GM18526 (cell line): Measurements from ENCODE around the gene PILRA.

Source experiments
- POLR2A ChIP-seq: IDR thresholded peaks from 3 replicates; pipeline ENCODE4 v1.6.1; 2011; ENCODE audit not compliant: insufficient read length; ENCODE audit errors: extremely low read depth

The PILRA gene

DNA sequence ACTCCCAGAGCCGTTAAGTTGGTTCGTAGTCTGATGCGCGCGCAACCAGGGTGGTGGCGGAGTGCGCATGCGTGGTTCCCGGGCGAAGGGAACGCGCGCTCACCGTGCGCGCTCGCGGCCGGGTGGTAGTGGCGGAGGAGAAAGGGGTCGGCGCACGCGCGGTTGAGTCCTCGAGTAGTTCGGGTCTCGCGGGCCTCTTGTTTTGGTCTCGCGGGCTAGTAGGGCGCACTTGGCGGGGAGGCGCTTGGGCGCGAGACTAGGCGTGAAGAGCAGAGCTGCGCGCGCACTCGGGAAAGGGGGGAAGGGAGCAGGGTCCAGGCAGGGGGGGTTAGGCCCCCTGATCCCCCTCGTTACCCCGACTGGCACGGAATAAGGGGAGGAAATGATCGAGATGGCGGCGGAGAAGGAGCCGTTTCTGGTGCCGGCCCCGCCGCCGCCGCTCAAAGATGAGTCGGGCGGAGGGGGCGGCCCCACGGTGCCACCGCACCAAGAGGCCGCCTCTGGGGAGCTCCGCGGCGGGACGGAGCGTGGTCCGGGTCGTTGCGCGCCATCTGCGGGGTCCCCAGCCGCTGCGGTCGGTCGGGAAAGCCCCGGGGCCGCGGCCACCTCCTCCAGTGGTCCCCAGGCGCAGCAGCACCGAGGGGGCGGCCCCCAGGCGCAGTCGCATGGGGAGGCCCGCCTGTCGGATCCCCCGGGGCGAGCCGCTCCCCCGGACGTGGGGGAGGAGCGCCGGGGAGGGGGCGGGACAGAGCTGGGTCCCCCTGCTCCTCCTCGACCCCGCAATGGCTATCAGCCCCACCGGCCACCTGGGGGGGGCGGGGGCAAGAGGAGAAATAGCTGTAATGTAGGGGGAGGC, 56.6 kb downstream of the PILRA start, which contains the start of gene MEPCE:
Gene MEPCE, plus strand, starts transcription at position 195 of the 856 bp plus-strand sequence. Its CDS starts 188 bp downstream, at position 383.
- TF ChIP-seq POLR2A = peak; percentile 43

DNA sequence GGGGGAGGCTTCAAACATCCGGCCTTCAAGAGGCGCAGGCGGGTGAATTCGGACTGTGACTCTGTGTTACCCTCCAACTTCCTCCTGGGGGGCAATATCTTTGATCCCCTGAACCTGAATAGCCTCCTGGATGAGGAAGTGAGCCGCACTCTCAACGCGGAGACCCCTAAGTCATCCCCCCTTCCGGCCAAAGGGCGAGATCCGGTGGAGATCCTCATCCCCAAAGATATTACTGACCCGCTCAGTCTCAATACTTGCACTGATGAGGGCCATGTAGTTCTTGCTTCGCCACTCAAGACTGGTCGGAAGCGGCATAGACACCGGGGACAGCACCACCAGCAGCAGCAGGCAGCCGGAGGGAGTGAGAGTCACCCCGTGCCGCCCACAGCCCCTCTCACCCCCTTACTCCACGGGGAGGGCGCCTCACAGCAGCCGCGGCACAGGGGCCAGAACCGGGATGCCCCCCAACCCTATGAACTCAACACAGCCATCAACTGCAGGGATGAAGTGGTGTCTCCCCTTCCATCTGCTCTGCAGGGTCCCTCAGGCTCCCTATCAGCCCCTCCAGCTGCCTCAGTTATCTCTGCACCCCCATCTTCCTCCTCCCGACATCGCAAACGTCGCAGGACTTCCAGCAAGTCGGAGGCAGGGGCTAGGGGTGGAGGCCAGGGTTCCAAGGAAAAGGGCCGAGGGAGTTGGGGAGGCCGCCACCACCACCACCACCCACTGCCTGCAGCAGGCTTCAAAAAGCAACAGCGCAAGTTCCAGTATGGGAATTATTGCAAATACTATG, 57.4 kb downstream of the PILRA start:
- TF ChIP-seq POLR2A = peak; percentile 0

DNA sequence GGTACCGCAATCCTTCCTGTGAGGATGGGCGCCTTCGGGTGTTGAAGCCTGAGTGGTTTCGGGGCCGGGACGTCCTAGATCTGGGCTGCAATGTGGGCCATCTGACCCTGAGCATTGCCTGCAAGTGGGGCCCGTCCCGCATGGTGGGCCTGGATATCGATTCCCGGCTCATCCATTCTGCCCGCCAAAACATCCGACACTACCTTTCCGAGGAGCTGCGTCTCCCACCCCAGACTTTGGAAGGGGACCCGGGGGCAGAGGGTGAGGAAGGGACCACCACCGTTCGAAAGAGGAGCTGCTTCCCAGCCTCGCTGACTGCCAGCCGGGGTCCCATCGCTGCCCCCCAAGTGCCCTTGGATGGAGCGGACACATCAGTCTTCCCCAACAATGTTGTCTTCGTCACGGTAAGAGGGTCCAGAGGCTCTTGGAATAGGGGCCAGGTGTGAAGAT, 58.0 kb downstream of the PILRA start:
- peak; percentile 12 for TF ChIP-seq POLR2A

DNA sequence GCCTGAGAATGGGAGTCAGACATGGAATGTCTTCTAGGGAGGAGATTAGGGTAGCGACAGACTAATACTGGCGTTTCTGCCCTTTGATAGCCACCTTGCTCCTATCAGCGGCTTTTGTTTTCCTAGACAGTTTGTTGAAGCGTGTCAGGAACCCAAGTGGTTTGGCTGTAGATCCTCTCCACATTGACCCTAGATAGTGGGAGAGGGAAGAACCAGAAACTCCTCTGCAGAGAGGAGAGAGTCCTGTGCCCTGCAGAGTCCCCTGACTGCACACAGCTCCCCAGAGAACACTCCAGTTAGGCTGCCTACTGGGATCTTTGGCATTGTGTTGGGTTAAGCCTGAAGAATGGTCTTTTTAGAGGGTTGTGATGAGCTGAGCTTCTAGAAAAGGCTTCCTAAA, 58.8 kb downstream of the PILRA start:
- no peak for TF ChIP-seq POLR2A

DNA sequence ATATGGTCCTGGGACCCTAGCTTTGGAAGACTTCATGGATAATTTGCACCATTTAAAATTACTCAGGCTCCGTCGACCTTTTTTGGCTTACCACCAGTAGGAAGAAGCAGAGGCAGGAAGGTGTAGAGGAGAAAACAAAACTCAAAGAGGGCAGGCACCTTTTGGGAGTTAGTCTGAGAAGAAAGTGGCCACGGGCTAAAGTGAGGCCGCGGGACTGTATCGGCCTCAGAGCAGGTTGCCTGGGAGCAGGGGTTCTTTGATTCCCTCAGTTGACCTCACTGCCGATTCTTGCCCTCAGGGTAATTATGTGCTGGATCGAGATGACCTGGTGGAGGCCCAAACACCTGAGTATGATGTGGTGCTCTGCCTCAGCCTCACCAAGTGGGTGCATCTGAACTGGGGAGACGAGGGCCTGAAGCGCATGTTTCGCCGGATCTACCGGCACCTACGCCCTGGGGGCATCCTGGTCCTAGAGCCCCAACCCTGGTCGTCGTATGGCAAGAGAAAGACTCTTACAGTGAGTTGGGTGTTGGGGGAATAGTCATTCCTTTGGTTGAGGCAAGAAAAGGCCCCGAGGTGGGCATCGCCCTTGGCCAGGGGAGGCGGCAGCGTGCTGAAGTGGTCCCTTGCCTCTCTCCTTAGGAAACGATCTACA, 59.5 kb downstream of the PILRA start:
- TF ChIP-seq POLR2A = no peak

DNA sequence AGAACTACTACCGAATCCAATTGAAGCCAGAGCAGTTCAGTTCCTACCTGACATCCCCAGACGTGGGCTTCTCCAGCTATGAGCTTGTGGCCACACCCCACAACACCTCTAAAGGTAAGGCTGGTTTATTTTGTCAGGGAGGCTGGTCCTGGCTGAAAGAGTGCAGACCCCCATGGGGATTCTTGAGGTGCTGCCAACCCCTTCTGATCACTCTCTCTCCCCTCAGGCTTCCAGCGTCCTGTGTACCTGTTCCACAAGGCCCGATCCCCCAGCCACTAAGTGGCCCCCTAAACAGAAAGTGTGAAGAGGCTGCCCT, 59.9 kb downstream of the PILRA start:
- TF ChIP-seq POLR2A = no peak

DNA sequence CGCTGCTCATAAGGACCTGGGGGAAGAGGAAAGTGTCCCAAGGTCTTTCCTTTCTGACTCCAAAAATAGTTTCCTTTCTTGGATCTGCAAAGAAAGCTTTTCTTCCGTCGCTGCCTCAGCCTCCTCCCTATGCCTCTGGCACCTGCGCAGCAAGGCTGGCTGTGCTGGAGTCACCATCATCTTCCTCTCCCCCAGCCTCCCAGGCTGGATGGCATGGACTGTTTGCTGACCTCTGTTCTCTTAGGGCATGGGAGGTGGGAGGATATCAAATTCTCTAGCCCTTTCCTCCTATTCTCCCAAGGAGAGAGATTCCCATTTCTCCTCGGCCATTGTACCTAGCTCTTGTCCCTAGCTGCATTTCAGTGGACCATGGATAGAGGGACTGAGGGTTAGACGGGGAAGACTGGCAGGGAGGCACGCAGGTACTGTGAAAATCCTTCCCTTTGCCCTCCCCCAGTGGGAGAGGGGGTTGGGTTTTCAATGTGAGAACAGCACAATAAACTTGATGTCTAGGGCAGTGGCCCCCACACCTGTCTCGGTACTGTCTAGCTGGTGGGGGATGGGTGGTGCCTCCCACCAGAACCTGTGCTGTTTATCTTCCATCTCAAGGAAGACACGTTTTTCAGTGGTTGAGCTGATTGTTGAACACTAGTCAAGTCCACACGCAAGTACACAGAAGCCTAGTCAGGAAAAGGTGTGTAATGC, 60.5 kb downstream of the PILRA start:
- TF ChIP-seq POLR2A = no peak

DNA sequence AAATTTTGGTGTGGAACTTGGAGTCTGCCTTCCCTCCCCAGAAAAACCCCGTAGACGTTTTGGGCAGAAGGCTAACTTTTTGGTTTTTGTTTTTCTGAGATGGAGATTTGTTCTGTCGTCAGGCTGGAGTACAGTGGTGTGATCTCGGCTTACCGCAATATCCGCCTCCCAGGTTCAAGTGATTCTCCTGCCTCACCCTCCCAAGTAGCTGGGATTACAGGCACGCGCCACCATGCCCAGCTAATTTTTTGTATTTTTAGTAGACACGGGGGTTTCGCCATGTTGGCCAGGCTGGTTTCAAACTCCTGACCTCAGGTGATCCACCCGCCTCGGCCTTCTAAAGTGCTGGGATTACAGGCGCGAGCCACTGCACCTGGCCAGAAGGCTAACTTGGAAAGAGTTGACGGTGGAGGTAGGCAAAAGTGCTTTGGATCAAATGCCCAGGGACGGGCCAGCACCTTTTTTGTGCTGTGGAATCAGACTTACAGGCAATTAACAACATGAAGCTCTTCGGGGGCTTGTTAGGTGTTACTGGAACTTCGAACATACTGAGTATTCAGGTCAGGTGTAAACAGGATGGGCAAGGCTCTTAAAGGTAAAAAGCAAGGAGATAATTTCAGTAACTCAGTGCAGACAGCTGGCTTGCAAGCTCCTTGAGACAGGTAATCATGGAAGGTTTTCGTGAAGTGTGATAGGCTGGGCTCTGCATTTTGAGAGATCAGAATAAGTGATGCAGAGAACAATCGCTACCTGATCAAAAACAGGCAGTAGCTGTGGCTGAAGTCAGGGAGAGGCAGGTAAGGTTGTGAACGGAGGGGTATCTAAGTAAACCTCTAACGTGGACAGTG, 61.2 kb downstream of the PILRA start:
- TF ChIP-seq POLR2A = no peak

DNA sequence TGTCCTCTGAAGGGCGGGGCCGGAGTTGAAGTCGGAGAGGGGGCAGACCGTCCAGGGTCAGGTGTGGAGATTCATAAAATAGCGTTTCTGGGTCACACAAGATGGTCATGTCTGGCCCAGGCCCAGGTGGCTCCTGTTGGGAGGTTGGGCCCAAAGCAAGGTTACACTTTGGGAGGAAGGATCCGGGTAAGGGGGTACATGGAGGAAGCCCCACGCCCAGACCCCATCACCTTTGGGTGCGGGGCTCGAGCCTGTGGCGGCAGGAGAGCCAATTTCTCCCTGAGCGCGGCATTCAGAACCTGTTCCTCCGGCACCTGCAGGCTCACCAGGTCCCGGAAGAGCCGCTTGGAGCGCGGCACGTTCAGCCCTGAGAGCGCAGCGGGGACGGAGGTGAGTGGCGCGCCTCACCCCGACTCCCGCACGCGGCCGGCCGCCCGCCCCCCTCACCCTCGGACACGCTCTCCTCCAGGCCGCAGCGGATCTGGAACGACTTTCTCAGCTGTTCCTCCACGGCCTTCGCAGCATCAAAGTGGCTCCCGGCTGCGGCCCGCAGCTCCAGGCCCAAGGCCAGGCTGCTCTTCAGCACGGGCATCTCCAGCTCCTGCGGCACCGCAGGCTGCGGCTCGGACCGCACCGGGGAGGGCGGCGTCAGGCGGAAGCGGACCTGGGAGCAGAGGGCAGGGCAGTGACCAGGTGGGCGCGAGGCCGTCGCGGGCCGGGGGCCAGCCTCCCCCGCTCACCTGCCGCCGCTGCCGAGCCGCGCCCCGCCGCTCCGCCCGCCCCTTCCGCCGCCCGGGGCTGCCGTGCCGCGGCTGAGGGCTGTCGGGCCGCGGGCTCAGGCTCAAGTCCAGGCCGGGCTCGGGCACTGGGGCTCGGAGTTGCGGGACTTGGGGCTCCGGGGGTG, 62.4 kb downstream of the PILRA start:
- no peak for TF ChIP-seq POLR2A

DNA sequence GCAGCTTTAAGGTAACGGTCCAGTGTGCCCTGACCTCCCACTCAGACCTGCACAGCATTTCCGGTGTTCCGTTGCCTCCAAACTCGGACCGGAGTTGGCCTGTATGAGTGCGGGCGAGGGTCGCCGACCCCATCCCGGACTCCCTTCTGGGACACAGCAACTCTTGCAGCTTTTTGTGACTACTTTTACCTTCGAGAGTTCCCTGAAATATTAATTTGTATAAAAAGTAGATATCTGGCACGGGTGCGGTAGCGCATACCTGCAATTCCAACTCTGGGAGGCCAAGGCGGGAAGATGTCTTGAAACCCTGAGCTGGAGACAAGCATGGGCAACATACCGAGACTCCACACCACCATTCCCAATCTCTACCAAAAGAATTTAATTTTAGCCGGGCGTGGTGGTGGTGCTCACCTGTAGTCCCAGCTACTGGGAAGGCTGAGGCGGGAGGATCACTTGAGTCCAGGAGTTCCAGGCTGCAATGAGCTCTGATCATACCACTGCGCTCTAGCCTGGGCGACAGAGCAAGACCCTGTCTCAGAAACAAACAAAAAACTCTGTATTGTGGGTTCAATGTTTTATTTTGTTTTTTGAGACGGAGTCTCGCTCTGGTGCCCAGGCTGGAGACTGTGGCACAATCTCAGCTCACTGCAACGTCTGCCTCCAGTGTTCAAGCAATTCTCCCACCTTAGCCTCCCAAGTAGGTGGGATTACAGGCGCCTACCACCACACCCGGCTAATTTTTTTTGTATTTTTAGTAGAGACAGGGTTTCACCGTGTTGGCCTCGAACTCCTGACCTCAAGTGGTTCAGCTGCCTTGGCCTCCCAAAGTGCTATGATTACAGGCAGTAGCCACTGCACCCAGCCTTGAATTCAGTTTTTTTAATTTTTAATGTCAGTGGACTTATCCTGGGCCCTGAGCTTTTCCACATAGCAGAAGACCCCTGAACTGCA, 64.1 kb downstream of the PILRA start:
- no peak for TF ChIP-seq POLR2A

DNA sequence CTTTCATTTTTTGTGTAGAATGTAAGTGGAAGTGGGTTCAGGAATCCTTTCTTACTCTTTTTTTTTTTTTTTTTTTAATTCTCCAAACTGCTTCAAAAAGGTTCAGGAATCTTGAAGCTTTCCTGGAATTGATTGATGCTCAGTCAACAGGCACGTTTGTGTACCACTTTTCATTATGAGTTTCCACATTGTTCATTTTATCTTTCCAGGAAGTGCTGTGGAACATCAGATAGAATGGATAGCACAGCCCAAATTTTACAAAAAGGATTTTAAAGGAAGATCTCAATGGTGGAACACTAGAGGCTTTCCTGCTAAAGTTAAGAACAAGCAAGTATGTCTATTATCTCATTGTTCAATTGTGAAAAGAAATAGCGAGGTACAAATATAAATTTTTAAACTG, 64.9 kb downstream of the PILRA start:
- TF ChIP-seq POLR2A = no peak
